ENCODE measurements around the gene KIFAP3. TPM values are rescaled to one million over a fixed set of nuclear protein-coding genes. Genes with fewer than 3 reads are reported as not detected.

Gene KIFAP3
- total RNA-seq, 1 experiment from 2014 or later: 3.8 TPM

GRCh38 chr1:169968174-169968573, 106.3 kb downstream of the KIFAP3 start:
- no peaks in the 10 kb centered on the region for H3K36me3 Mint-ChIP-seq (ENCODE audit: insufficient read depth in 1 of 3, low read depth in 3 of 3)
- no peak overlapping the region for H3K14ac ChIP-seq (ENCODE audit: insufficient read depth, low read length)
- no peaks in the 10 kb centered on the region for H3K9me3 Mint-ChIP-seq
- H2AFZ ChIP-seq (ENCODE audit: low read length): no peak overlapping the region
- no peaks in the 10 kb centered on the region for H3K79me1 ChIP-seq (ENCODE audit: insufficient read depth, low read depth, low read length, poor library complexity, severe bottlenecking)
- no peak overlapping the region for H2BK15ac ChIP-seq (ENCODE audit: low read depth, low read length)
- no peak overlapping the region for H3T11ph ChIP-seq (ENCODE audit: low read length)
- H3K27ac Mint-ChIP-seq: no peak overlapping the region; a peak in 1 of 7 replicates
- DNase-seq: no peak
- H3K27me3 ChIP-seq (ENCODE audit: insufficient read depth, low read length): no peaks in the 10 kb centered on the region
- no peak overlapping the region for H3K4me3 Mint-ChIP-seq
- no peaks in the 10 kb centered on the region for H3K23me2 ChIP-seq (ENCODE audit: insufficient read length, low read depth, low read length, poor library complexity, severe bottlenecking)
- WGBS (ENCODE audit: extremely low coverage, insufficient read length, low lambda C conversion rate): no CpG with 5 or more reads among the region's 4 CpGs
- H3K4me1 ChIP-seq (ENCODE audit: insufficient read depth, low read length): no peaks in the 10 kb centered on the region
- H3K4ac ChIP-seq (ENCODE audit: low read depth, low read length): no peak overlapping the region
- H3K9me3 ChIP-seq (ENCODE audit: control insufficient read depth, low read depth, low read length): no peaks in the 10 kb centered on the region
- no peak overlapping the region for H2BK20ac ChIP-seq (ENCODE audit: low read depth, low read length, poor library complexity, severe bottlenecking)
- no peak overlapping the region for H4K8ac ChIP-seq (replicated peaks; ENCODE audit: insufficient read length, low read depth, low read length)
- no peak overlapping the region for H3K9ac ChIP-seq (ENCODE audit: extremely low read depth, insufficient read length, low read length)
- no peak for TF ChIP-seq CTCF (conservative IDR thresholded peaks at IDR 0.05)
- H3K23ac ChIP-seq (ENCODE audit: insufficient read length, low read depth, low read length): no peak overlapping the region
- no peak overlapping the region for H2BK5ac ChIP-seq (ENCODE audit: insufficient read length, low read length)
- no peak overlapping the region for H2BK12ac ChIP-seq (ENCODE audit: insufficient read length, low read depth, low read length)
- no peak overlapping the region for H4K5ac ChIP-seq (ENCODE audit: insufficient read length, low read depth, low read length)
- no peaks in the 10 kb centered on the region for H3K4me1 Mint-ChIP-seq
- H3K18ac ChIP-seq (ENCODE audit: insufficient read length, low read depth, low read length): no peak overlapping the region
- no peak overlapping the region for H2BK120ac ChIP-seq (ENCODE audit: low read depth, low read length, poor library complexity, severe bottlenecking)
- no peaks in the 10 kb centered on the region for H4K20me1 ChIP-seq (ENCODE audit: control insufficient read depth, insufficient read depth, insufficient read length)
- no peak overlapping the region for H4K91ac ChIP-seq (ENCODE audit: insufficient read length, low read depth, low read length)
- no peaks in the 10 kb centered on the region for H3K27me3 Mint-ChIP-seq (ENCODE audit: low read depth)
- no peak overlapping the region for H3K27ac ChIP-seq (ENCODE audit: insufficient read length, low read depth, low read length)
- H3K56ac ChIP-seq (ENCODE audit: insufficient read length, low read depth, low read length): no peak overlapping the region
- no peak overlapping the region for H2AK5ac ChIP-seq (ENCODE audit: insufficient read length, low read length)
- no peaks in the 10 kb centered on the region for H3K79me2 ChIP-seq (ENCODE audit: insufficient read depth, low read length)
- no peak overlapping the region for H3K4me2 ChIP-seq (ENCODE audit: insufficient read depth, insufficient read length, low read length)

Measured in H9 (cell line).